HepG2 (cell line): ENCODE results near the gene MOSPD2. TPM values are rescaled to one million over a fixed set of nuclear protein-coding genes. Genes with fewer than 3 reads are reported as not detected.

Experiments
- ATAC-seq: fragments of 200-7000 bp; cut with Tn5 transposase; 3 replicates; pipeline ENCODE4 v1.9.1; 2020; ENCODE audit warnings: mild to moderate bottlenecking, moderate library complexity
- BruUV-seq: library from RNA; stranded (reverse); fragments of 400-500 nt; replicated peaks from 2 replicates; lab custom pipeline; 2021; lab: Mats Ljungman, UMichigan
- CTCF ChIA-PET: fragments of 300-600 bp; formaldehyde crosslinking; extraction: SDS; loops from one replicate; lab custom pipeline; 2021; ENCODE audit warnings: low total read pairs, inconsistent platforms, low intra/inter-chr PET ratio; lab: Yijun Ruan, JAX
- POLR2A ChIA-PET: fragments of 350-600 bp; sonication (Branson Sonifier 250); formaldehyde crosslinking; loops from one replicate; lab custom pipeline; 2020; ENCODE audit warnings: antibody characterized with exemption, inconsistent platforms; lab: Yijun Ruan, JAX
- DNase-seq: peaks from one replicate; pipeline ENCODE4 v3.0.0-alpha.2; 2015; ENCODE audit warnings: low spot score
- FAIRE-seq: peaks from 3 replicates; lab custom pipeline; 2011; peaks lifted over from hg19 to GRCh38; lab: Jason Lieb, UNC
- H2AFZ ChIP-seq: one replicate; pipeline ENCODE4 v1.6.1; 2011; ENCODE audit warnings: low read length, inconsistent platforms
- H3K27ac ChIP-seq: fragments of 300-600 bp; 3 replicates; pipeline ENCODE4 v1.8.0; 2011; ENCODE audit warnings: mixed run types, mild to moderate bottlenecking, mixed read lengths, low read length, inconsistent platforms; ENCODE audit not compliant: insufficient read depth; ENCODE audit errors: extremely low read length
- H3K27me3 ChIP-seq, 2 experiments: fragments of 200-600 bp in 1 of 2; 2 replicates in 1 of 2; 3 replicates in 1 of 2; pipeline versions ENCODE4 v1.6.0 to v1.8.0; 2011; ENCODE audit warnings: low read length in 2 of 2, mild to moderate bottlenecking in 2 of 2, moderate library complexity in 2 of 2, inconsistent platforms in 1 of 2; ENCODE audit not compliant: insufficient read depth in 2 of 2, control insufficient read depth in 1 of 2
- H3K36me3 ChIP-seq, 2 experiments: fragments of 200-600 bp in 1 of 2; replicated peaks in 1 of 2; 2 replicates in 1 of 2; 3 replicates in 1 of 2; pipeline versions ENCODE4 v1.5.1 to v1.8.0; 2011; ENCODE audit warnings: low read length in 2 of 2, inconsistent platforms in 1 of 2; ENCODE audit not compliant: insufficient read depth in 2 of 2, control insufficient read depth in 1 of 2
- H3K4me1 ChIP-seq: 2 replicates; pipeline ENCODE4 v1.5.1; 2012; ENCODE audit warnings: low read length, inconsistent platforms; ENCODE audit not compliant: insufficient read depth
- H3K4me2 ChIP-seq: 2 replicates; pipeline ENCODE4 v1.6.0; 2011; ENCODE audit warnings: low read depth, low read length, inconsistent platforms
- H3K4me3 ChIP-seq, 3 experiments: fragments of 200-600 bp in 1 of 3; sonication (generic), shearing (Covaris generic) in 1 of 3; replicated peaks in 1 of 3; 2 replicates each; pipeline ENCODE4 v1.5.1; 2011 to 2016; ENCODE audit warnings: low read length in 3 of 3, inconsistent platforms in 2 of 3, low read depth in 2 of 3, mild to moderate bottlenecking in 2 of 3, control low read depth in 1 of 3, mixed read lengths in 1 of 3; ENCODE audit not compliant: insufficient read depth in 1 of 3
- H3K79me2 ChIP-seq: one replicate; pipeline ENCODE4 v1.6.1; 2011; ENCODE audit warnings: low read length, inconsistent platforms; ENCODE audit not compliant: insufficient read depth
- H3K9ac ChIP-seq: 2 replicates; pipeline ENCODE4 v1.6.0; 2011; ENCODE audit warnings: mild to moderate bottlenecking, low read depth, low read length, inconsistent platforms; ENCODE audit not compliant: insufficient read depth
- H3K9me3 ChIP-seq: 2 replicates; pipeline ENCODE4 v1.5.1; 2012; ENCODE audit warnings: mild to moderate bottlenecking, low read length
- H4K20me1 ChIP-seq: 2 replicates; pipeline ENCODE4 v1.6.0; 2011; ENCODE audit warnings: inconsistent platforms, mild to moderate bottlenecking, low read length, moderate library complexity; ENCODE audit not compliant: insufficient read depth
- ATAD3A ChIP-seq: sonication (generic); formaldehyde crosslinking; IDR thresholded peaks from 2 replicates; pipeline ENCODE4 v1.4.0; 2020; ENCODE audit warnings: missing genetic modification reagents
- KDM3A ChIP-seq: IDR thresholded peaks from 2 replicates; pipeline ENCODE4 v1.6.1; 2018; ENCODE audit warnings: low read depth, missing compliant biosample characterization
- KMT2A ChIP-seq: sonication (generic); formaldehyde crosslinking; IDR thresholded peaks from 2 replicates; pipeline ENCODE4 v1.4.0; 2020; ENCODE audit warnings: missing genetic modification reagents
- KMT2B ChIP-seq: IDR thresholded peaks from 2 replicates; pipeline ENCODE4 v1.6.1; 2016; ENCODE audit warnings: missing genetic modification reagents, missing compliant biosample characterization
- MBNL3 ChIP-seq: fragments of 250-450 bp; sonication (Bioruptor Pico); conservative IDR thresholded peaks from 2 replicates; pipeline ENCODE4 v1.8.0; 2022; ENCODE audit warnings: mild to moderate bottlenecking, inconsistent platforms
- MLLT10 ChIP-seq: sonication (generic); formaldehyde crosslinking; IDR thresholded peaks from 2 replicates; pipeline ENCODE4 v1.4.0; 2020; ENCODE audit warnings: missing genetic modification reagents
- POLR2AphosphoS2 ChIP-seq: IDR thresholded peaks from 2 replicates; pipeline ENCODE4 v1.6.1; 2011; ENCODE audit warnings: low read depth, low read length, improper control_type of control experiment
- TCF12 ChIP-seq, 2 experiments: fragments of 450-650 bp in 1 of 2; sonication (generic) in 1 of 2; formaldehyde crosslinking in 1 of 2; IDR thresholded peaks; 2 replicates each; pipeline versions ENCODE4 v1.6.1 to v1.8.0; 2017 to 2022; ENCODE audit warnings: antibody characterized with exemption in 1 of 2, mild to moderate bottlenecking in 1 of 2, missing genetic modification reagents in 1 of 2, moderate library complexity in 1 of 2
- TEF ChIP-seq: sonication (generic); formaldehyde crosslinking; IDR thresholded peaks from 2 replicates; pipeline ENCODE4 v1.5.0; 2020; ENCODE audit warnings: missing genetic modification reagents
- ZBTB3 ChIP-seq: sonication (generic); formaldehyde crosslinking; IDR thresholded peaks from 2 replicates; pipeline ENCODE4 v1.4.0; 2020; ENCODE audit warnings: low read depth, mild to moderate bottlenecking, moderate library complexity, missing genetic modification reagents, borderline replicate concordance
- ZBTB7A ChIP-seq: sonication (generic); formaldehyde crosslinking; IDR thresholded peaks from 2 replicates; pipeline ENCODE4 v1.8.0; 2022; ENCODE audit warnings: mild to moderate bottlenecking, missing genetic modification reagents
- ZFX ChIP-seq: sonication (generic); formaldehyde crosslinking; IDR thresholded peaks from 2 replicates; pipeline ENCODE4 v1.4.0; 2020; ENCODE audit warnings: mild to moderate bottlenecking, low read depth, missing genetic modification reagents, moderate library complexity
- ZNF550 ChIP-seq: sonication (generic); formaldehyde crosslinking; IDR thresholded peaks from 2 replicates; pipeline ENCODE4 v1.4.0; 2020; ENCODE audit warnings: mild to moderate bottlenecking, missing genetic modification reagents, borderline replicate concordance
- ZNF674 ChIP-seq: sonication (generic); formaldehyde crosslinking; IDR thresholded peaks from 2 replicates; pipeline ENCODE4 v1.5.0; 2020; ENCODE audit warnings: low read depth, mild to moderate bottlenecking, missing genetic modification reagents
- ZNF7 ChIP-seq: IDR thresholded peaks from 2 replicates; pipeline ENCODE4 v1.6.1; 2016; ENCODE audit warnings: missing biosample characterization, missing genetic modification reagents
- ZNF83 ChIP-seq: sonication (generic); formaldehyde crosslinking; IDR thresholded peaks from 2 replicates; pipeline ENCODE4 v1.4.0; 2020; ENCODE audit warnings: missing genetic modification reagents, mild to moderate bottlenecking, borderline replicate concordance
- ZSCAN12 ChIP-seq: sonication (generic); formaldehyde crosslinking; IDR thresholded peaks from 2 replicates; pipeline ENCODE4 v1.9.0; 2021; ENCODE audit warnings: mild to moderate bottlenecking, missing genetic modification reagents
- ZSCAN22 ChIP-seq: sonication (generic); formaldehyde crosslinking; IDR thresholded peaks from 2 replicates; pipeline ENCODE4 v1.4.0; 2020; ENCODE audit warnings: mild to moderate bottlenecking, missing genetic modification reagents
- WGBS: methylation state at CpG from one replicate; pipeline ENCODE4 v1.1.6; 2017; ENCODE audit warnings: low lambda C conversion rate; 5-methylcytosine and 5-hydroxymethylcytosine counted together
- in situ Hi-C: cut with HindIII; loops from 2 replicates; pipeline ENCODE4 v1.10.0; 2017; ENCODE audit warnings: low pct_unique_long_range_greater_than_20kb; ENCODE audit not compliant: extremely low pct_ligation_motif_present
- intact Hi-C: fragments of 100-400 bp; cut with micrococcal nuclease; formaldehyde crosslinking; loops from one replicate; pipeline ENCODE4 v1.10.0; 2022; ENCODE audit not compliant: unreplicated experiment
- polyA plus RNA-seq, 8 experiments: library from polyadenylated mRNA; depleted of rRNA in 3 of 8; stranded (reverse) in 7 of 8; unstranded in 1 of 8; fragments of >200 nt; fragmentation: Illumina TruSeq in 4 of 8; extraction: Trizol in 4 of 8; gene quantifications; 2 replicates each; pipeline versions ENCODE4 v1.2.1 to v1.2.3, GENCODE V29; 2011 to 2016; ENCODE audit warnings: low read depth in 4 of 8, missing spikeins in 1 of 8, mixed read lengths in 1 of 8; ENCODE audit not compliant: insufficient read depth in 1 of 8
- total RNA-seq, 5 experiments: library from RNA; depleted of rRNA; stranded (reverse); fragments of >200 nt; fragmentation: Illumina TruSeq; extraction: Trizol; gene quantifications; 2 replicates each; pipeline ENCODE4 v1.2.3, GENCODE V29; 2016; ENCODE audit warnings: low read depth in 1 of 5

The MOSPD2 gene
- total and polyA plus RNA-seq, 2 of the 13 experiments (the other 11 are each of a cell fraction or from before 2014, with no cell fraction given), result 4.8 to 7.0 TPM

- H3K4me2 ChIP-seq, result no peak overlapping the region
- no peaks in the 10 kb centered on the region for H3K9me3 ChIP-seq
- TF ChIP-seq ZBTB3, result no peak
- TF ChIP-seq ATAD3A (CRISPR knock-in tag), result no peak
- no peak for TF ChIP-seq ZSCAN22 (CRISPR knock-in tag)
- no peak for TF ChIP-seq POLR2AphosphoS2
- TF ChIP-seq ZSCAN12 (CRISPR knock-in tag), result no peak
- no peak for TF ChIP-seq MBNL3 (CRISPR knock-in tag)
- H2AFZ ChIP-seq, result no peak overlapping the region
- ChIA-PET POLR2A (no interaction called here), CTCF (no interaction called here)
- ATAC-seq, result no peak
- H4K20me1 ChIP-seq, result no peaks in the 10 kb centered on the region
- no peak overlapping the region for H3K4me3 ChIP-seq
- H3K79me2 ChIP-seq, result no peaks in the 10 kb centered on the region
- DNase-seq, result no peak
- no peak overlapping the region for H3K27ac ChIP-seq
- in situ Hi-C loops, result no loop called here
- no CpG with 5 or more reads among the region's 2 CpGs for WGBS
- H3K36me3 ChIP-seq, result no peaks in the 10 kb centered on the region
- no peak for FAIRE-seq
- no peak overlapping the region for H3K9ac ChIP-seq
- no peaks in the 10 kb centered on the region for H3K4me1 ChIP-seq
- BruUV-seq, result no TSS peak
- intact Hi-C loops, result loop anchor here (5.0 kb wide), 1 partner anchor 588 kb away; no protein-coding TSS in a partner anchor
- H3K27me3 ChIP-seq, result no peaks in the 10 kb centered on the region
These were observed 66.4 kb downstream of the MOSPD2 start for GRCh38 chrX:14939644-14940043.

GRCh38 chrX:14941301-14941700, 68.1 kb downstream of the MOSPD2 start:
- no peak overlapping the region for H2AFZ ChIP-seq
- DNase-seq, result no peak
- ChIA-PET POLR2A (no interaction called here), CTCF (no interaction called here)
- intact Hi-C loops (loop anchor here (5.0 kb wide), 1 partner anchor 586 kb away; no protein-coding TSS in a partner anchor), in situ Hi-C loops (no loop called here)
- no peak for ATAC-seq
- no peak overlapping the region for H3K4me3 ChIP-seq
- H4K20me1 ChIP-seq, result no peaks in the 10 kb centered on the region
- no peaks in the 10 kb centered on the region for H3K9me3 ChIP-seq
- H3K79me2 ChIP-seq, result no peaks in the 10 kb centered on the region
- H3K4me1 ChIP-seq, result no peaks in the 10 kb centered on the region
- 39% methylated on average over 3 of the region's 3 CpGs for WGBS
- no peaks in the 10 kb centered on the region for H3K36me3 ChIP-seq
- no TSS peak for BruUV-seq
- no peak overlapping the region for H3K27ac ChIP-seq
- no peak overlapping the region for H3K9ac ChIP-seq
- no peak overlapping the region for H3K4me2 ChIP-seq
- H3K27me3 ChIP-seq, result no peaks in the 10 kb centered on the region
- FAIRE-seq, result no peak
- TF ChIP-seq KMT2B (CRISPR knock-in tag) (no peak), ZBTB7A (CRISPR knock-in tag) (no peak), ZNF83 (CRISPR knock-in tag) (no peak), ZNF674 (CRISPR knock-in tag) (no peak), KDM3A (CRISPR knock-in tag) (no peak), ZNF550 (no peak), MLLT10 (CRISPR knock-in tag) (no peak), ZFX (CRISPR knock-in tag) (no peak), TCF12 (IDR thresholded peaks at IDR 0.05) (no peak), TCF12 (CRISPR knock-in tag; IDR thresholded peaks at IDR 0.05) (no peak), TEF (CRISPR knock-in tag) (no peak), ZNF7 (CRISPR knock-in tag) (no peak), KMT2A (CRISPR knock-in tag) (no peak)
- TF ChIP-seq, all 625 proteins: peak for 0
